OCI-LY7 (cell line): ENCODE data around the gene ZMPSTE24.

Experiments used
- CTCF ChIP-seq: fragments of 200-600 bp; sonication (generic); conservative IDR thresholded peaks from 2 replicates; pipeline ENCODE4 v1.5.1; 2014; ENCODE audit warnings: mild to moderate bottlenecking, antibody characterized with exemption, low read length, moderate library complexity, mixed read lengths
- EZH2phosphoT487 ChIP-seq: fragments of 200-600 bp; sonication (generic); IDR thresholded peaks from 2 replicates; pipeline ENCODE4 v1.6.1; 2018; ENCODE audit warnings: low read depth, borderline replicate concordance, mild to moderate bottlenecking, mixed run types, antibody characterized with exemption, low read length, moderate library complexity, mixed read lengths

GRCh38 chr1:40316595-40317393 lies 58.8 kb downstream of the ZMPSTE24 start, which contains the start of gene COL9A2:
- TF ChIP-seq CTCF = 0 out of 2 replicates have a peak, but pooled peaks have one; percentile 17
- TF ChIP-seq EZH2phosphoT487 = no peak
